ENCODE measurements around the gene IPP. TPM values are rescaled to one million over a fixed set of nuclear protein-coding genes. Genes with fewer than 3 reads are reported as not detected.
"Not testable (repeated sequence)": the region's sequence is repeated elsewhere in the genome, so short reads cannot be mapped to it uniquely, and the experiment has no call there.

Gene IPP
- total RNA-seq, 1 donor from 2014 or later = 11.9 TPM

DNA sequence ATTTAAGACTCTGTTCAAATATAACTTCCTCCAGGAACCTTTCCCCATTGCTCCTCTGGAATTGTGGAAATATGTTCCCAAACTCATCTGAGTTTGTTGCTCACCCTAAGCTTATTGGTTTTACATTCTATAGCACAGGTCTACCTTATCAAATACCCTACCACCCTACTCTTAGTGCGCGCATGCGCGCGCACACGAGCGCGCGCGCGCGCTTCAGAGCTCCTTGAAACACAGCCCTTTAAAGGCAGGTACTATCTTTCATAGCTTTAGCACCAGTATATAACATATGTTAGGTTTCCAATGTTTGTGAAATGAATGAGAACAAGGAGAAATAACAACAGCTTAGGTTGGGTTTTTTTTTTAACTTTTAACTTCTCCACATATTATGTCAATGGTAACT lies 3.5 kb downstream of the IPP start:
- DNase-seq (ENCODE audit: low spot score) = no peak

DNA sequence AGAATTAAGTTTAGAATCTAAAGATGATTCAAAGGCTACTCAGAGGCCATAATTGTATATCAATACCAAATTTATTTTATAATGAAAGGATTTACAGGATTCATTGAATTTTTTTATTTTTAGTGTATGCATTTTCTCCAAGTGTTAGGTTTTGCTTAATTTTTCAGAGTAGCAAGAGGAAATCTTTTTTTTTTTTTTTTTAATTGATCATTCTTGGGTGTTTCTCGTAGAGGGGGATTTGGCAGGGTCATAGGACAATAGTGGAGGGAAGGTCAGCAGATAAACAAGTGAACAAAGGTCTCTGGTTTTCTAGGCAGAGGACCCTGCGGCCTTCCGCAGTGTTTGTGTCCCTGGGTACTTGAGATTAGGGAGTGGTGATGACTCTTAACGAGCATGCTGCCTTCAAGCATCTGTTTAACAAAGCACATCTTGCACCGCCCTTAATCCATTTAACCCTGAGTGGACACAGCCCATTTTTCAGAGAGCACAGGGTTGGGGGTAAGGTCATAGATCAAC lies 10.8 kb downstream of the IPP start:
- not testable (repeated sequence) for DNase-seq (ENCODE audit: low spot score)

DNA sequence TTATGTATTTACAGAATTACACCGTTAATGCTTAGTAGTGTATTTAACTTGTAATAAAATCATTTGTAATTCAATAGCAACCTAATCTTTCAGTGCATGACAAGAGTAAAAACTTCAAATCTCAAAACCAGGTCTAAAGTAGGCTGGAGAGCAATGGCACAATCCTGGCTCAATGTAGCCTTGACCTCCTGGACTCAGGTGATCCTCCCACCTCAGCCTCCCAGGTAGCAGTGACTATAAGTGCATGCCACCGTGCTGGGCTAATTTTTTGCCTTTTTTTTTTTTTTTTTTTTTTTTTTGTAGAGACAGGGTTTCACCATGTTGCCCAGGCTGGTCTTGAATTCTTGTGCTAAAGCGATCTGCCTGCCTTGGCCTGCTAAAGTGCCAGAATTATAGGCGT lies 11.3 kb downstream of the IPP start:
- DNase-seq (ENCODE audit: low spot score) = no peak

DNA sequence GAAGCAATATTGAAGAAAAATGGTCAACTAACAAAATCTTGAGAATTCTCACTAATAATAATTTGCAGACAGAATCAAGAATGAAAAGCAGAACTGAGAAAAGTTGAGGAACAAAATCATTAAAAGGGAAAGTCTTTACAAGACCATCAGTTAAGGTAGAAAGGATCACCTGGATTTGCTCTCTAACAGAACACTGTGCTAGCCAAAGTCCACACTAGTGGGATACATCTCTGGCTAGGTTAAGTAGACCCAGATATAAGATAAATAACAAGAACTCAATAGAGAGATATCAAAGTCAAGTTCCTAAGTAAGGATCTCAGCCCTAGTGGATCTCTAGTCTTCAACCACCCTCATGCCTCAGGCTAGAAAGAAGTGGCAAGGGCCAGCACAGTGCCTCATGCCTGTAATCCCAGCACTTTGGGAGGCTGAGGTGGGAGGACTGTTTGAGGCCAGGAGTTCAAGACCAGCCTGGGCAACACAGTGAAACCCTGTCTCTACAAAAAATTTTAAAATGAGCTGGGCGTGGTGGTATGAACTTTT lies 19.6 kb downstream of the IPP start:
- no peak for DNase-seq (ENCODE audit: low spot score)

DNA sequence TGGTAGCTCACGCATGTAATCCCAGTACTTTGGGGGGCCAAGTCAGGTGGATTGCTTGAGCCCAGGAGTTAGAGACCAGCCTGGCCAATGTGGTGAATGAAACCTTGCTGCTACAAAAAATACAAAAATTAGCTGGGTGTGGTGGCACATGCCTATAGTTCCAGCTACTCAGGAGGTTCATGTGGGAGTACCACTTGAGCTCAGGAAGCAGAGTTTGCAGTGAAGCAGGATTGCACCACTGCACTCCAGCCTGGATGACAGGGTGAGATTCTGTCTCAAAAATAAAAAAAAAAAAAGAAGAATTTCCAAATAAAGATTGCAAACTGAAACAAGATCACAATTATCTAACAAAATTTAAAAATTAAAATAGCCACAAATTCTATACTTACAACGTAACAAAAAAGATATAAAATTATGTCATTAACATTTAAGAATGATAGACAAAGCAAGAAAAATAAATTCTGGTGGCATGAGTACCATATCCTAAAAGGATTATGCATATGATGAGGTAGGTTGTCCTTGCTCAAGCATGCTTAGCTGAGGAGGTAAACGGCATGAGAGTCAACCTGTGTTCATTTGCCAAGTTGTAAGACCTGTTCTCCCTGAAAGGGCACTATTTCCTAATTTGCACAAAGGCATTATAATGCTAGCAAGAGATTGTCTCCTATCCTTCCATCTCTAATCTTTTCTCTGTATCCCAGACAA lies 20.2 kb downstream of the IPP start:
- no peak for DNase-seq (ENCODE audit: low spot score)

DNA sequence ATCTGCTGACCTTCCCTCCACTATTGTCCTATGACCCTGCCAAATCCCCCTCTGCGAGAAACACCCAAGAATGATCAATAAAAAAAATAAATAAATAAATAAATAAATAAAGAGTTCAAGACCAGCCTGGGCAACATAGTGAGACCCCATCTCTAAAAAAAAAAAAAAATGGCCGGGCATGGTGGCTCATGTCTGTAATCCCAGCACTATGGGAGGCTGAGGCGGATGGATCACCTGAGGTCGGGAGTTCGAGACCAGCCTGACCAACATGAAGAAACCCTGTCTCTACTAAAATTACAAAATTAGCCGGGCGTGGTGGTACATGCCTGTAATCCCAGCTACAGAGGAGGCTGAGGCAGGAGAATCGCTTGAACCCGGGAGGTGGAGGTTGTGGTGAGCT lies 24.4 kb downstream of the IPP start:
- DNase-seq (ENCODE audit: low spot score) = not testable (repeated sequence)

DNA sequence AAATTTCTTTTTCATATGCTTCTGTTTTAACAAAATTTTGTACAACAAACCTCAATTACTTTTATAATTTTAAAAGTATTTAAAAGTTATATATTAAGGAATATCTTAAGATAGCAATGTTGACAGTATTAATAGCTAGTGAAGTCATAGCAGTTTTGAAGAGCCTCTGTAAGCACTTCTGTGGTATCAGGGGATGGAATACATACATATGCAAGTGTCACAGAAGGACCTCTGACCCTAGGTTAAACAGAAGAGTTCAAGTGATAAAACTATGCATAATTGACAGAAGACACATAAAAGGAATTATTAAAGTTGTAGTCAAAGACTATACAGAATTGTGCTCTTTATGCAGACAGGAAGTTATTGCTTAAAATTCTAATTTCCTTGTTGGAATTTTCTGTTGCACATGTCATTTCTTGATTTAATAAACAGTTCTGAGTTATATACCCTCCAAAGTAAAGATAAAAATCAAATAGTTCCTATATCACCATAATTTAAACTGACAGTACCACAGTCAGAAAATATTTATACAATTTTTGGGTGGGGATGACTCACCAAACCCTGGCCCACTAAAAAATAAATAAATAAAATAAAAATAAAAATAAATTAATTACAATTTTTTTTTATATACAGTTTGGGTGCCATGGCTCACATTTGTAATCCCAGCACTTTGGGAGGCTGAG lies 27.1 kb downstream of the IPP start:
- no peak for DNase-seq (ENCODE audit: low spot score)

DNA sequence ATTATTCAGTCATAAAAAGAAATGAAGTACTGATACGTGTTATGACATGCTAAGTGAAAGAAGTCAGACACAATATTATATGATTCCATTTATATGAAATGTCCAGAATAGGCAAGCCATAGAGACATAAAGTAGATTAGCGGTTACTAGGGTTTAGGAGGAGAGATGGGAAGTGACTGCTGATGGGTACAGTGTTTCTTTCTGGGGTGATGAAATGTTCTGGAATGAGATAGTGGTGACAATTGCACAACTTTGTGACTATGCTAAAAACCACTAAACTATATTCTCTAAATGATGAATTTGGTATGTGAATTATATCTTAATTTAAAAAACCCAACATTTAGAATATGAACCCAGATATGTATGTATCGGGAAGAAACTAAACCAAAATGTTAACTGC lies 27.6 kb downstream of the IPP start:
- DNase-seq (ENCODE audit: low spot score) = no peak

DNA sequence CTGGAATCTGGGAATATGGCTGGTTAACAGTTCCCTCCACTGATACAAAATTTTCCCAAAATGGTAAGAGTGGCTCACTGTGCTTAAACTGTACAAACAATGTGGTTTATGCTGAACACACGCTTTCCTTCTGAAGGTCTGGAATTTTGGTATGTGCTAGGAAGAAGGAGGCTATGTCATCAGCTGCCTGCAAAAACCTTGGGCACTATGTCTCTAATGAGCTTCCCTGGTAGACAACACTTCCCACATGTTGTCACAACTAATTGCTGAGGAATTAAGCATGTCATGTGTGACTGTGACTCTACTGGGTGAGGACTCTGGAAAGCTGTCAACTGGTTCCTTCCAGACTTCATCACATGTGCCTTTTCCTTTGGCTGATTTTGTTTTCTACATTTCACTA lies 29.2 kb downstream of the IPP start:
- no peak for DNase-seq (ENCODE audit: low spot score)

DNA sequence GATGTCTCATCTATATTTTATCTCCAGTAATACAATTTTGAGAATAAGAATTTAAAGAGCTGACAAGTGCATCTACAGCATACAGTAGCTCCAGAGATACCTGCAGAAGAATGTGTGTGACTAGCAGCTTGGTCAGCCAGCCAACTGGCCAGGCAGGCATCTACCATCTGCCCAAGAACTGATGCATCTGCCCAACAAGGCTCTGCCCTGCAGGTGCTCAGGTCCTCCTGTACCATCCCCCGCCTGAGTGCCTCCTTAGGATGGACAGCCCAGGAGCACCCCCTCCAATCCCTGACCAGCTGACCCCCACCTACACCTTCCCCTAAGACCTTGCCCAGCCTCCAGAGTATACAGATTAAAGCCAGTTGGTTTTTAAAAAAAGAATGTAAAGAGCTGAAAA lies 32.2 kb downstream of the IPP start:
- no peak for DNase-seq (ENCODE audit: low spot score)

DNA sequence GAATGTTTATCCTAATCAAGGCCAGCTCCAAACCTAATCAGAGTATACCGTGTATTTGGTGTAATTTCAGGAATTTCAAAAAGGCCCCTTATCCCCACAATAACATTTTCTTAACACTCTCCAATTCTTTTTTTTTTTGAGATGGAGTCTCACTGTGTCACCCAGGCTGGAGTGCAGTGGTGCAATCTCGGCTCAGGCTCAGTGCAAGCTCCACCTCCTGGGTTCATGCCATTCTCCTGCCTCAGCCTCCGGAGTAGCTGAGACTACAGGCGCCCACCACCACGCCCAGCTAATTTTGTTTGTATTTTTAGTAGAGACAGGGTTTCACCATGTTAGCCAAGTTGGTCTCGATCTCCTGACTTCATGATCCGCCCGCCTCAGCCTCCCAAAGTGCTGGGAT lies 33.1 kb downstream of the IPP start:
- DNase-seq (ENCODE audit: low spot score) = not testable (repeated sequence)

DNA sequence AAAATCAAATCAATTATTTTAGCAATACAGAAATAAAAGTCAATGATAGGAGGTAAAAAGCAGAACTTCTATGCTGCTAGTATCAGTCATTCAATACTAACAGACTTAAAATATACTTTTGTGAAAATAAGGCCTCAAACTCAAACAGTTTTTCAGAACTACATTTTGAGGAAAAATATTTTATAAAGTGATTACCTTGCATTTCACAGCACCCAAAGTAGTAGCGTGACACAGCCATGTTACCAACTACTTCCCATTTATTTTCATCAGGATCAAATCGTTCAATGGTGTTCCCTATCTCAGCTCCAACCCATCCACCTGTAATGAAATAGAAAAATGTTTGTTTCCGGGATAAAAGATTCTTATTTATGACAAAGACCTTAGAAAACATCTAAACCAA lies 33.8 kb downstream of the IPP start:
- no peak for DNase-seq (ENCODE audit: low spot score)

DNA sequence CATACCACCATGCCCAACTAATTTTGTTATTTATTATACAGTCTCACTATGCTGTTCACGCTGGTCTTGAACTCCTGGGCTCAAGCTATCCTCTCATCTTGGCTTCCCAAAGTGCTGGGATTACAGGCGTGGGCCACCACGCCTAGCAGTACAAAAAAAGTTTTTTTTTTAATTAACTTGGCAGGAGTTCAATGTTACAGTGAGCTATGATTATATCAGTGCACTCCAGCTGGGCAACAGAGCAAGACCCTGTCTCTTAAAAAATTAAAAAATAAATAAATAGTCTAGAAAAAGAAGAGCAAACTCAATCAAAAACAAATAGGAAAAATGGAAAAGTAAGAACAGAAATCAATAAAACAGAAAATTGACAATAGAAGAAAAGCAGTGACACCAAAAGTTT lies 36.7 kb downstream of the IPP start:
- no peak for DNase-seq (ENCODE audit: low spot score)

DNA sequence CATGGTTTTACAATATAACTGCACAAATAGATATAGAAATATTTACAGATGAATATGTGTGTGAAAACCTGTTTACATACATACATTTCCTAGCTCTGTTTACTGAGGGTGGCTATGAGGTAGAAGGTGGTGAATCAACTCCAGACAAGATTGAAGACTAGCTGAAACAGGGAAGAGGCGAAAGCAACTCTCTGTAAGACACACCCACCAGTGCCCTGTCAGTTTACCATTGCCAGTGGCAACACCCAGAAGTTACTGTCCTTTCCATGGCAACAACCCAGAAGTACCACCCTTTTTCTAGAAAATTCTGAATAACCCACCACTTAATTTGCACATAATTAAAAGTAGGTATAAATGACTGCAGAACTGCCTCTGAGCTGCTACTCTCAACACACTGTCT lies 45.8 kb downstream of the IPP start:
- no peak for DNase-seq (ENCODE audit: low spot score)

DNA sequence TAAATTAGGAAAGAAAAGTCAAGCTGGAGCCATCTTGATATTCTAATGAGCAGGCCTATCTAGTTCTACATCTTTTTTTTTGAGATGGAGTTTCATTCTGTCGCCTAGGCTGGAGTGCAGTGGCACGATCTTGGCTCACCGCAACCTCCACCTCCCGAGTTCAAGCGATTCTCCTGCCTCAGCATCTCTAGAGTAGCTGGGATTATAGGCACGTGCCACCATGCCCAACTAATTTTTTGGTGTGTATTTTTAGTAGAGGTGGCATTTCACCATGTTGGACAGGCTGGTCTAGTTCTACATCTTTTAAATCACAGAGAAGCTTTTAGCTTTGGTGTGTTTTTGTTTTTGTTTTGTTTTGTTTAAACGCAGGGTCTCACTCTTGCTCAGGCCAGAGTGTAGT lies 55.6 kb downstream of the IPP start:
- DNase-seq (ENCODE audit: low spot score) = no peak

DNA sequence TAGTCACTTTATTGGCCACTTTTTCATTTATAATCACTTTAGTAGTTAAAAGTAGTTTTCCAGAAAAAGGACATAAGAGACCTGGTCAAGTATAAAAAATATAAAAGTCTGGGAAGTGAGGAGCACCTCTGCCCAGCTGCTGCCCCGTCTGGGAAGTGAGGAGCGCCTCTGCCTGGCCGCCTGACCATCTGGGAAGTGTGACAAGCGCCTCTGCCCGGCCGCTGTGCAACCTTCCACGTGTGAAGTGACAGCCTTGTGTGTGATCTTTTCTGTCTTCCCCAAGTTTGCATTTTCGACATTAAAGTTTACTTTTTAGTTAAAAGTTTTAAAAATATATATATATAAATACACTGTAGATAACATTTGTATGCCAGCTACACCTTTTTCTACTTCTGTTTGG lies 56.6 kb downstream of the IPP start:
- DNase-seq (ENCODE audit: low spot score) = not testable (repeated sequence)

DNA sequence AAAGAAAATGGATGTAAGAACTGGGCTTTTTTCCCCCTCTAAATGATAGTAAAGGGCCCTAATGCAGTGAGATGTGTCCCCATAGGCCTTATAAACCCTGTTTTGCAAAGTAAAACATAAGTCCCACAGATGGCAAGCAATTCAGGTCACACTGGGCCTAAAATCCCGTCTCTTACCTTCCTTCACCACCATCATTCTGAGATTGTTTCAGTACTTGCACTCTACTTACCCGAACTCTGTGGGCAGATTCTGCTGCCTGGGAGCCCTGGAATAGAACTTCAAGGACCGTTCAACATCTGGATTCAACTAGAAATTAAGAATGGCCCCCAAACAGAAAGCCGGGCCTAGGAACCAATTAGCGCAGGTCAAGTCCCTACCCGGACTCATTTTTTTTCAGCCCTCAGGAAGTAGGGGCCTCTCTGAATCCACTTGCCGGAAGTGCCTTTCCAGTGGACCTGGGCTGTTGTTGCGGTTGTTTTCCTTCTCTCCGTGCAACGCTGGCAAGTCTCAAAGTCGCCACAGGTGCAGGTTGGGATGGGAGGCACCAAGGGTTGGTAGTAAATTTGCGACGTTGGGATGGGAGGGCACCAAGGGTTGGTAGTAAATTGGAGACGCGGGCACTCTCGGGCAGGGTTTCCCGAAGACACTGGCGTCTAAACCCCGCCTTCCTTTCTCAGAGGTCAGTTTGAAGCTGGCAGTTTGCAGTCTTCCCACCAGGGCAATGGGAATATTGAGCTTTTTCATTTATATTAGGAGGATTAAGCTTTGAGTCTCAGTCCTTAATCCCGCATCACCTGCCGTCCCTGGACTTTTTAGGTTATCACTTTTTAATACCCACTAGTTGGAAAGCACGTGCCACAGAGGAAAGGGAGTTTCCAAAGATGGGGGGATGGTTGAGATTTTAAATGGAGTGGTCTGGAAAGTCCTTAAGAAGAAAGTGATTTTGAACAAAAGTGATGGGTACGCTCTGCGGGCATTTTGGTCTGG lies 62.4 kb downstream of the IPP start, which contains the start of gene TMEM69:
TSS of gene TMEM69 (plus strand) at position 428 of the 987 bp plus-strand sequence. CDS start 2,888 bp downstream, outside the sequence.
- no peak for DNase-seq (ENCODE audit: low spot score)

DNA sequence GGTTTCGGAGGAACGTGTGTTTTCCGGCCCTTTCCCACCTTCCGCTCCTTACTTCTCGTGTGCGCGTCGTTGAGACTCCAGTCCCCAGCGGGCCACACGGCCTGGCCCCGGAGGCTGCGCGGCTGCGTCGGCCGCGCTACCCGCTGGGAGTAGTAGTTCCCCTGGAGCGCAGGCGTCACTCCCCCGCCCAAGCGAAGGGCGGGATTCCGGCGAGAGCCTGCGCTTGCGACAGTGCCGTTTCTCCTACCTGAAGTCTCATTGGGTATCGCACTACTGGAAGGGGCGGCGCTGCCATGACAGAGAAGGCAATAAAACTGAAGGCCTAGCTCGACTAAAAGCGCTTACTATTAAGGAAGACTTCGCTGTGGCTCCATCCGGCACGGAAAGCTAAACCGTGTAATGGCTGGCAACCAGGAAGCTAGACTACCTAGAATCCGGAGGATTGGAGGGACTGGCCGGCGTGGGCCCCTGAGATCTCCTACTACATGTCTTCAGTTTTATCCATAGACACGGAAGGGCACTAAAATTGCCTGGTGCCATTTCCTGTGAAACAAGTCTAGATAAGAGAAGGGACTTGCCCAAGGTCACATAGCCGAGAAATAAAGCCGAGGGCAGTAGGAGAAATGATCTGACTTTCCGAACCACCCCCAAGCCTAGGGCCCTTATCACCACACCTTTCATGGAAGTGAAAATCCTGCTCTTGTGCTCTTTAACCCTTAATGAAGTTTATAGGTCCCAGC lies 63.3 kb downstream of the IPP start:
- DNase-seq (ENCODE audit: low spot score) = peak; percentile 99

DNA sequence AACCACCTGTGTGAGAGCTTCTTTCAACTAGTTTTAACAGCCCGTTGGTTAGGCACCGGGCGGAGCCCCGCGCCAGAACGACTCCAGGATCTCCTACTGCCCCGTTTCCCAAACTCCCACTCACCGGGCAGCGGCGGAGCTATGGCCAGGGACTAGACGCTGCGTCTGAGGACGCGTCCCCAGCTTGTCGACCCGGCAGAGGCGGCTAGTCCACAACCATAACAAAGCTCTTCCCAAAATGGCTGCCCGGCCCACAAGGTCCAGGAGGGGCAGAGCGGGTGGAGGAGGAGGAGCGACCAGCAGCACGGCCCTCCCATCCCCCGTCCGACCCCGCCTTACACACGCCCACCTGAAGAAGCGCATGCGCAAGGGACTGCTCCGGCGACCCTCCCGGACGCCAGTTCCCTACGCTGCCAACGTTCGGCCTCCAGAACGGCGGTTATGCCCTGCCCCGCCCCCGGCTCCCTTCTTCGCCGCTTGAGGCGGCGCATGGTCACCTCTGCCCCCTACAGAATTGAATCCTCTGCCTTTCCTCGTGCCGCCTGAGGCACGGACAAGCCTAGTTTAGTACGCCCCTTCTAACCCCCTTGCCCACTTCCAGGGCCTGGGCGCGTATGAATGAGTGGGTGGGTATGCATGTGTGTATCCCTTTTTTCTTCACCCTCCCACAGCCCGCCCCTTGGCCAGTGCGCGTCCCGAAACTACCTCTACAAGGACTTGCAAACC lies 64.0 kb downstream of the IPP start, which contains the start of gene GPBP1L1:
TSS of gene GPBP1L1 (minus strand) at position 246 of the 726 bp plus-strand sequence. CDS start 27,446 bp downstream, outside the sequence.
- DNase-seq (ENCODE audit: low spot score) = peak; percentile 99

DNA sequence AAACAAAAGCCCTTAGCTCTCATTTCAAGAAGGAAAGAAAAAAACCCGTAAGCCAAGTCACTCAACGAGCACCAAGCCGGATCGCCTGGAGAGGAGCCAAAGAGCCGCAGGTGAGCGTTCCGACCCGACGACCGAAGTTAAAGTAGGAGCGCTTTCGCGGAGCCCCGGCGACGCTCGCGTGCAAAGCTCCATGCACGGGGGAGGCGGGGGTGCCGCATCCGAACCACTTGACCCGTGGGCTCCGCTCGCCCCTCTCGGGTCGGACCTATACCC lies 64.5 kb downstream of the IPP start:
- DNase-seq (ENCODE audit: low spot score) = no peak
